Suppressor macrophage treated with lipopolysaccharide for 4 hours (primary cell): ENCODE data around the gene CKS1B.

ENCODE experiments used
- DNase-seq: peaks from one replicate; pipeline ENCODE4 v3.0.0-alpha.2; 2020

The CKS1B gene

DNA sequence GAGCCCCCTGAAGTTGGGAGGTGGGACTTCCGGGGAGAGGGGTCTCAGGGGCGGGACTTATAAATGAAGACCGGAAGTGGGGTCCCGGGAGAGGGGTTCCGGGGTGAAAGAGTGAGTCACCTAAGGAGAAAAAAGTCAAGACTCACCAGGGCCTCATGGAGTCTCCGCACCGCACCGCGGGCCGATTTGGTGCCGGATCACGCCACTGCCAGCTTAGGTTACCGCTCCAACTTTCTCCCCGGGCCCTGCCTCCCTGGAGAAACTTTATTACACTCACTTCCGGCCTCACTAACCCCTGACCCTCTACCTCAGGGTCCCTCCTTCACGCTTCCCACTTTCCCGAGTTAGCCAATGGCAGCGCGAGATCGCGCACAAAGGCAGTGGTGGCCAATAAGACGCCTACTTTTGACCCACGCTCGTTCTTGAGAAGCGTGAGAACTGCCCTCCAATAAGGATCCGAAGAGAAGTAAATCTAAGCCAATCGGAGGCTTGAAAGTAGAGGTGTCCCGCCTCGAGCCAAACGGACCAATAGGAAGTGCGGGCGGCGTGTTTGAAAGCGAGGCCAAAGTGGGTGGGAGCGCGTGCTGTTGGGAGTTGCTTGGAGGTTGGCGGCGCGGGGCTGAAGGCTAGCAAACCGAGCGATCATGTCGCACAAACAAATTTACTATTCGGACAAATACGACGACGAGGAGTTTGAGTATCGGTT is at the start of gene CKS1B:
Gene CKS1B (plus strand): TSS at position 580 of the 706 bp plus-strand sequence. CDS start 65 bp downstream, at position 645.
- peak; percentile 100 for DNase-seq

DNA sequence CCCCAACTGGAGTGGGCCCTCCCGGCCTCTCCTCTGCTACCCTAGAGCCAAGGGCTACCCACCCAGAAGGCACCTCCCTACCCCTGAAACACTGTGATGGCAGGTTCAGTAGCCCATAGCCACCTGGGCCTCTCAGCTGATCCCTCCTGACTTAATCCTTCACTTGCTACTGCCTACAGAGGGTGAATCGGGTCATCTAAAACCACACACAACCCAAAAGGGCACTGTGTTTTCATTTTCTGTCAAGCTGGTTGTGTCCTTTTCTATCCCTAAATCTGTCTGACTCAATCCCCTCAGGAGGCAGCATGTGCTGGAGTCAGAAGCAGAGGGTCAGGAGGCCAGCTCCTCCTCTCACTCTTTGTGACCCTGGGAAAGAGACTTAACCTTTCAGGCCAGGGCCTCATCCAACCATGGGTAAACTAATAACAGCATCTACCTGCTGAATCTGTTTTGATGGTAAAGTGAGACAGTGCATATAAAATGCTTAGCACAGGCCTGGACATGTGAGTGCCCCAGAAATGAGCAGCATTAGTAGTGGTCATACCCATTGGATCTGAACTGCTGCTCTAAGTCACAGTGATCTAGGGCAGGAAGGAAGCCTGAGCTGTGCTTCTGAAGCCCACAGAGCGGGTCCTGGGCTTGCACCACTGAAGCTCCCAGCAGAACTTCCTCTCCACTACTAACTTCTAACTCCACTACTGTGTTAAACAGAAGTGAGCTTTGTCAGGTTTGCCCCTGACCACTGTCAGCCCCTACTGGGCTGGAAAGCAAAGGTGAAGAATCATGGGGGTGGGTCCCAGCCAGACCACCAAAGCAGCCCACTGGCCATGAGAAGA is 48.9 kb upstream of the CKS1B start:
- no peak for DNase-seq

DNA sequence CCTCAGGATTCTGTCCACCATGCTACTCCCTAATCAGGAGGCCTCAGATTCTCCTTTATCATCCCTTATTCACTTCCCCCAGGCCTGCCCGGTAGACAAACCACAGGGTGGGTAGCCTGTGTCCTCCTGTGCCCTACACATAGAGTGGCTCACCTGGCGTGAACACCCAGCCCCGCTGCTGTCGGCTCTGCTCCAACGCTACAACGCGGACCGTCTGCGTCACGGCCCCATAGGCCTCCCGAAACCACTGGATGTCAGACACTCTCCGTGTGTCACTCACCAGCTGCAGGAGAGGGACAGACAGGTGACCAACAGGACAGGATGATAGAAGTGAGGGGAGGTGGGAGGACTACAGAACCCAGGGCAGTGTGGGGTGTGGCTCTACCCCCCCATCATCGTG is 48.3 kb upstream of the CKS1B start:
- no peak for DNase-seq

DNA sequence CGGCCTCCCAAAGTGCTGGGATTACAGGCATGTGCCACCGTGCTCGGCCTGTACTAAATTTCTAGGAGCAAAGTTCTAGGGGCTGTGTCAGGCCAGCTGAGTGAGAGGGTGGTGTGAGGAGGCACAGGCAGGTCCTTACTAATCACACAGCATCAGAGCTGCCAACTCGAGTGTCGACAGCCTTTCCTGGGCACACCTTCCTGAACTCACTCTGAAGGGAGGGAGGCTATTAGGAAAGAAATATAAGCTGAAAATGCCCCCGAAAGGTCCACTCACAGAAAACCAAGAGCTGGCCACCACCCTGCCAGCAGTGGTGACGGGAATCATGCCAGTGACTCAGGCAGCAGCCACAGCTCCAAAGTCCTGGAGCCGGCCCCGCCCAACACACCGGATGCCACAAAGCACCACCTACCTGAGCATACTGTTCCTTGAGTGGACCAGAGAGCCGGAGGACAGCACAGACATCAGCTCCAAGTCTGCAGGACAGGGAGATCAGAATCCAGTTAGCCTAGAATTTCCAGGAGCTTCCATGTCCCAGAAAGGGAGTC is 42.5 kb upstream of the CKS1B start:
- no peak for DNase-seq

DNA sequence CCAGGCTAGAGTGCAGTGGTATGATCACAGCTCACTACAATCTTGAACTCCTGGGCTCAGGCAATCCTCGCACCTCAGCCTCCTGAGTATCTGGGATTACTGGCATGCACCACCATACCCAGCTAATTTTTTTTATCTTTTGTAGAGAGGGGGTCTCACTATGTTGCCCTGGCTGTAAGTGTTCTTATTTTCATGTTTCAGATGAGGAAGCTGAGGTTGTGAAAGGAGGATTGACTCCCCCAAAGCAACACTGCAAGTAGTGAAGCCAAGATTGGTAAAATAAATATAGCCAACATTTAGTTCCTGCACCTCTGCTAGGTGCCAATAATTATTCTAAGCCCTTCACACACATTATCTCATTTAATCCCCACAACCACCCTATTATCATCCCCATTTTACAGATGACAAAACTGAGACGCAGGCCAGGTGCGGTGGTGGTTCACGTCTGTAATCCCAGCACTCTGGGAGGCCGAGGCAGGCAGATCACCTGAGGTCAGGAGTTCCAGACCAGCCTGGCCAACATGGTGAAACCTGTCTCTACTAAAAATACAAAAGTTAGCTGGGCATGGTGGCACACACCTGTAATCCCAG is 40.0 kb upstream of the CKS1B start:
- DNase-seq = no peak

DNA sequence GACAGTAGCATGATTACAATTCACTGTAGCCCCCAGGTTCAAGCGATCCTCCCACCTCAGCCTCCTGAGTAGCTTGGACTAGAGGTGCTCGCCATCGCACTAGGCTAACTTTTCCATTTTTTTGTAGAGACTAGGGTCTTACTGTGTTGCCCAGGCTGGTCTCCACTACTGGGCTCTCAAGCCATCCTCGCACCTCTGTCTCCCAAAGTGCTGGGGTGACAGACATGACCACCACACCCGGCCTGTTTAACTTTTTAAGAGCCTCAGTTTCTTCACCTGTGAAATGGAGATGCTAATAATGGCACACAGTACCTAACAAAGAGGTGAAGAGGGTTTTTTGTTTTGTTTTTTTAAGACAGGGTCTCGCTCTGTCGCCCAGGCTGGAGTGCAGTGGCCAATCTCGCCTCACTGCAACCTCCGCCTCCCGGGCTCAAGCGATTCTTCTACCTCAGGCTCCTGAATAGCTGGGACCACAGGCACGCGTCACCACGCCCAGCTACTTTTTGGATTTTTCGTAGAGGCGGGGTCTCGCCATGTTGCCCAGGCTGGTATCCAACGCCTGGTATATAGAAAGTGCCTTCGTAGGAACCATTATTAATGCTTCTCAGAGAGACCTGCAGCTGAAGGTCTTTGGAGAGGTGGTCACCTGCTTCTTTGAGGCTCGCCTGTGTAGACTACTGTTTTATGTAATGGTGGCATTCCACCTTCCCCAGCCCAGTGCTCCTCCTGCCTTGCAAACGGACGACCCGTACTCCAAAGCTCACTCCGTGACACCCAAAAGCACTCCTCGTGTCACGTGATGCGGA is 38.5 kb upstream of the CKS1B start:
- DNase-seq = no peak

DNA sequence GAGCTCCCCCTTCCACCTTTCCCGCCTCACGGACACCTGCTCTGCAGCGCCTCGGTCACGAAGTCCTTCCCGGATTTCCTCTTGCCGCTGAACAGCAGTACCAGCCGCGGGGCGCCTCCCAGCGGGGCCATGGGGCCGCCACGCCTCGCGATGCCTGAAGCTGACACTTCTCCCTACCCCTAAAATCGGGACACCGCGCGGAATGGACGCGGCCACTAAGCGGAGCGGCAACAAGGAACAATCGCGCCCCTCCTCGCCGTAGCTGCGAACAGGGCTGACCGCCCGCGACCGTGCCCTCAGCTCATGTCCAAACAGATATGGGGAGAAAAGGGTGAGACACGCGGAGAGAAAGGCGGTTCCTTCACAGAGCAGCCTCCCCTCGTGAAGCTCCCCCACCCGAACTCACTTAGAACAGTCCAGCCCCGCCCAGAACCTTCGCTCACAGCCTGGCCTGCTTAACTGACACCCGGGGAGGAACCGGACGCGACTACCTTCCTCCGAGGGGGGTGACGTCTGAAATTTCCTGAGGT is 37.9 kb upstream of the CKS1B start, which contains the start of gene PMVK:
Gene PMVK (minus strand): TSS at position 165 of the 530 bp plus-strand sequence. CDS start 34 bp downstream, at position 131.
- DNase-seq = peak; percentile 96

DNA sequence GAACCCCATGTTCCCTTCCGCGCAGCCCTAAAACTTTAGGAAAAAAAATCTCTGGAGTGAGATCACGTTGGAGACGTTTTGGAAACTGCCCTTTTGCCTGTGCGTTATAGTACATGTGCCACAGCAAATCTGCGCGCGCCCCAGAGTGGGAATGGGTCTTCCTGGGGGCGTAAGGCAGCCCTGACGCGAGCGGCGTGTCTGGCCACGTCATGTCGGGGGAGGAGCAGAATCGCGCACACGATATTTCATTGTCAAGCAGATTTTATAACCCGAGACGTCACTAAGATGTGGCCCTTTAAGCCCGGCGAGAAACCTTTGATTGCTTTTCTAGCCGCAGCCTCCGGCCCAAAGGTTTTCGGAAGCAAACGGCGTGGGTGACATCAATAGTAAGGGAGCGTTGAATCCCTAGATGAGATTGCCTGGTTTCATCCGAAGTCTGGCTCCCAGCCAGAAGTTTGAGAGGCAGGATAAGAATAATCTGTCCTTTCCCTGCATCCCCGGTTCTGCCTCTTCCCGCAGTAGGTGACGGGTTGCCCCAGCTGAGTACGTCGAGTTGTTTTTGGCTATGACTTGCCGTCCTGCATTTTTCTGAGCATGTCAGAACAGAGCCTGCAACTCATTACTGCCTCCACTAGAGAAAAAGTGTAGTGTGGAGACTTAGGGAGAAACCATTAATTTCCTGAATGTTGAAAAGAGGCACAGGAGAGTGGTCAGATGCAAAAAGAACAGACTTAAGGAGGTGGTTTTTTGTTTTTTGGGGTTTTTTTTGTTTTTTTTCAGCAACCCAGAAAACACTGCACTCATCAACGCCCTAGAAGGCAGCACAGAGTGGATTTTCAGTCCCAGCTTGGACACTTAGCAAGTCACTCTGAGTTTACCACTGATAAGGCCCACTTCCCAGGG is 37.1 kb upstream of the CKS1B start:
- DNase-seq = peak; percentile 92

DNA sequence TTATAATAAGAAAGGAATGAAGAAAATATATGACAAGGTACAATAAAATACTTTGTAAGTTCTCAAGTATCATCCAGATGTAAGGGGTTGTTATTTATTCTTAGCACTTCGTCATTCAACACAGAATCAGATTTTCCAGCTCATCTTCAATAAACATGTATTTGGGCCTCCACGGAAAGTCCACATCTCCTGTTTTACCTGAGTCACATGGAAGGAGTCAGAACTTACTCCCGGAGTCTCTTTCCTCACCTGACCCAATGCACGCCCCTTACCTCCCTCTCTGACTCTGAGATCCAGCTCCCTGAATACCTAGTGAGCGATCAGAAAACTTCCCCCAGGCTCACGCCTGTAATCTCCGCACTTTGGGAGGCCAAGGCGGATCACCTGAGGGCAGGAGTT is 36.5 kb upstream of the CKS1B start:
- no peak for DNase-seq

DNA sequence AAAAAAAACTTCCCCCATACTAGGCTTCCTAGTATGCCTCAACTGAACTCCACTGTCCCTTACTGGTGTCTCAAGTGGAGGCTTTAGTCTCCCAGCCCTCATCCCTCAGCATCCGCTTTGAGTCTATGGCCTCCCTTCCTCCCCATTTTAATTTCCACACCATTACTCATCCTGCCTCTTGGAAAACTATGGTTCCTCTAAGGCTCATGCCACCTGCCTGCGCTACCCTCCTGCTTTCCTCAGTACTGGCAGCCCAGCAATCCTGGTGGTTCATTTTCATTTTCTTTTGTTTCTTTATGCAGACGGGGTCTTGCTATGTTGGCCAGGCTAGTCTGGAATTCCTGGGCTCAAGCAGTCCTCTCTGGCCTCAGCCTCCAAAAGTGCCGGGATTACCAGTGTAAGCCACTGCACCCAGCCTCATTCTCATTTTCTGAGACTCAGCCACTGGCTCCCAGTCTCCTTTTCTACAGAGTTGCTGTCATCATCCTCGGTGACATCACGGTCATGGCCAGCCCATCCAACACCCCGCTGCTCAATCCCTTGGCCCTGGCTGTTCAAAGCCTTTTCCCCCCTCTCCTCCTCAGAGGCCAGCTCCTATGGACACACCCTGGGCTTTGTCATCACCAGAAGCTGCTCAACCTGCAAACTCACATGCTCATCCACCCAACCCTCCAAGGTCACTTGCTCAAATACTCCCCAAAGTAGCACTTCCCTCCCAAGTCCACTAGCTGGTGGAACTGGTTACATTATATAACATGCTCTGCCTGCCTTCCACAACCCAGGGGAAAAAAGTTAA is 35.7 kb upstream of the CKS1B start:
- DNase-seq = no peak

DNA sequence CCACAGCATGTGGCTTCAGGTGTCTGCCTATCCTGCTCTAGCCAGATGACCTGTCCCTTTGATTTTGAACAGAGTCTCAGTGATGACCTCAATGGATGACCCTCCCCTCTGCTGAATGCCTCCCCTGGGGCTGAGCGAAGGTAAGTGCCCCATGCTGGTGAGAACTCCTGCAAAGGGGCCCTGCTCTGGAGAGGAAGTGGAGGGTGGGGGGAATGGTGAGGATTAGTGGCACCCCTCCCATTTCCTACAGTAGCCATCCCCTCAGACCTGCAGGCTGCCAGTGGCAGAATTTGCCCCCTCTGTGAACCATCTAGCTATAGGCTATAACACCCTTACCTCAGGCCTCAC is 34.3 kb upstream of the CKS1B start:
- no peak for DNase-seq

DNA sequence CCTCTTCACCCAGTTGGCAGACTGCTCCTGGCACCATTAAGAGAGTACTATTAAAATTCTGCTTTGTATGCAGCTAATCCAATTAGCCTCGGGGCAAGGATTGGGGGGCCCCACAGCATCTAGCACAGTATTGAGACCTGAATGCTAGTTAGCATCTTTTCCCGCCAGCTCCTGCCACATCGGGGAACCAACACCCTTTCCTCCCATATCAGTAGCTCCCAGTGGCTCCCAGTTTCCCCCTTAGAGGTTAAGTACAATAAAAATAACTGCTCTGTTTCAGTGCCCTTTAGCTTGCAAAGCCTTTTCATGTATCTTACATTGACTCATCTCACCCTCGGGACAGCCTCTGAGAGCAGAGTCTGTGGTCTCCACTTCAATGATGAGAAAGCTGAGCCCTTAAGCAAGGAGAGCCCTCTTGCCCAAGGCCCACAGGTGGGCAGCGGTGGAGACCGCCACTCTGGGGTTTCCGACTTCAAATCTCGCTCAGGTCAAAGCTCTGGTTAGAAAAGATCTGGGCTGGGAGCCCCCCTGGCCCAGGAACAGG is 33.8 kb upstream of the CKS1B start:
- DNase-seq = no peak

DNA sequence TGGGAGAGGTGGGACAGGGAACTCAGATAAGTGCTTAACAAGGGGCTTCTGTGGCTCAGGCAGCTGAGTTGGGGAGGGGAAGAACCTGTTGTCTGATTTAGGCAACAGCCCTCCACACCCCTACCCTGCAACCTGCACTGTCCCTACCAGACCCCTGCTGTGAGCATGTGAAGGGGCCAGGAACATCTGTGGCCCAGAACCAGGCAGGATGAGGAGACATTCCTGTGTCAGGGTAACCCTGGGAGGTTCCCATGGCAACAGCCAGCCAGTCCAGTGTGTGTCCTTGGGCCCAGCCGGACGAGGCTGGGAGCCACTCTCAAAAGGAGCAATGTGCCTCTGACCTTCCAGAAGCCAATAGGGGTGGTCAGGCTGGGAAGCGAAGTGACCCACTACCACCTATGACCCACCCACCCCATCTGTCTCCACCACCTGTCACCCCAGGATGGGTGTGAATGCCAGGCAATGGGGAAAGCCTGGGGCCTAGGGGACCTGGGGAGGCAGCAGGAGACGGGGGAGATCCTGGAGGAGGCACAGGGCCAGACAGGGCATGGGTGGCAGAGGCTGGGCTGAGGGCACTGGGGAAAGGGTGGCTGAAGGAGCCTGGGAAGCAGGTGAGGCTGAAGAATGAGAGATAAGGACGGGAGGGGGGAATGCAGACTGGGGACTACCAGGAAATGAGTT is 33.0 kb upstream of the CKS1B start:
- no peak for DNase-seq

DNA sequence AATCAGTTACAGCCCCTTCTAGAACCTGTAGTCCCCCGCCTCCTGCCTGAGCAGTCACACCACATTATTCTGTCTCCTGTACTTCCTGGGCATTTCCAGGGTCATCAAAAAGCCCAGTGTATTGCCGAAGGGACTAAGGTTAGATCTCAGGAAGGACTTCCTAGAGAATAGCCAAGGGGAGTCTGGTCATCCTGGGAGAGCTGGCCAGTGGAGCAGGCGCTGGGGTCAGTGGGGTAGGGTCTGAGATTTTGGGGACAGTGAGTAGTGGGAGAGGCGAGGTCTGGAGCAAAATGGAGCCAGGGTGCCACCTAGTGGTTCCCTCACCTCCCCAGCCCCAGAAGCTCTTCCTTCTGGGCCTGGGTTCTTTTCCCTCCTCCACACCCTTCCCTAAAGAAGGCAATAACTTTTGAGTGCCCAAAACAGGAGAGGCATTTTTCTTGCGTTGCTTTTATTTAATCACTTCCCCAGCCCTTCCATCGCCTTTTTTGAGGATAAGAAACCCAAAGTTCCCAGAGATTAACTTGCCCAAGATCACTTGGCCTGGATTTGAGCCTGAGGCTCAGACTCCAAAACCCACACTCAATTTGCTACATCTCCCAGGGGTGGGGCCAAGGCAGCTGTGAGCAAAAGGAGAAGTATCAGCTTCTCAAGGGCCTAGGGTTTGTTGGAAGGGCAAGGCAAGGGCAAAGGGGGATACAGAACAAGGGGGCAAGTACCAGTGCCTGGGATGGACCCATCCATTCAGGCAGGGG is 30.7 kb upstream of the CKS1B start:
- DNase-seq = peak; percentile 49

DNA sequence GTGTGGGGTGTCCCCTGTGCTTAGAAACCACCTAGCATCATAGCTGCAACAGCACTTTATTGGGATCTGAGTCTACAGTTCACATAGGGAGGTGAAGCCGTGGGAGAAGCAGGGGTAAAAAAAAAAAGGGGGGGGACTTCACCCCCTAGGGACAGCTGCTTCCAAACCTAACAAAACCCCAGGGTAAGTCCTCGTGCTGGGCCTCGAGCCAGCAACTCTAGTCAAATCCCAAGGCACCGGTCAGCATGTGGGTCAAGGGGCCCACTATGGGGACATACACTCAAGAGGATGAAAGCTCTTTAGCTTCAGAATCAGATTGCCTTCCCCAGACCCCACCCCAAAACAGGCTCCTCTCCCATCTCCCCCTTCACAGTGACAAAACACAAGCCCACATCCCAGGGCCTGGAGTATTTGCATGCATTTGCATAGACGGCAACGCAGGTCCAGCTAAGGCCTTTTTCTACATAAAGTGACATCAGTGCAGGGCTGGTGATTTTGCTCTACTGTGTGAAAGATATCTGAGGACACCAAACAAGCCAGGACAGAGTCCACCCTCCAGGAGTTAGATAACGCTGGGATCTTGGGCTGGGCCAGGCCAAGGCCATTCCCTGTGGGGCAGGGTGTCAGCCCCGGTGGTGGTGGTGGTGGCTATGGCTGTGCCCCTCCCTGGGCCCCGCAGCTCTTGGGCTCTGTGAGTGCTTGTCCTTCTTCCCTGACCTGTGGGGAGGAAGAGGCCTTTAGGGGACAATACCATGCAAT is 29.9 kb upstream of the CKS1B start:
- no peak for DNase-seq

DNA sequence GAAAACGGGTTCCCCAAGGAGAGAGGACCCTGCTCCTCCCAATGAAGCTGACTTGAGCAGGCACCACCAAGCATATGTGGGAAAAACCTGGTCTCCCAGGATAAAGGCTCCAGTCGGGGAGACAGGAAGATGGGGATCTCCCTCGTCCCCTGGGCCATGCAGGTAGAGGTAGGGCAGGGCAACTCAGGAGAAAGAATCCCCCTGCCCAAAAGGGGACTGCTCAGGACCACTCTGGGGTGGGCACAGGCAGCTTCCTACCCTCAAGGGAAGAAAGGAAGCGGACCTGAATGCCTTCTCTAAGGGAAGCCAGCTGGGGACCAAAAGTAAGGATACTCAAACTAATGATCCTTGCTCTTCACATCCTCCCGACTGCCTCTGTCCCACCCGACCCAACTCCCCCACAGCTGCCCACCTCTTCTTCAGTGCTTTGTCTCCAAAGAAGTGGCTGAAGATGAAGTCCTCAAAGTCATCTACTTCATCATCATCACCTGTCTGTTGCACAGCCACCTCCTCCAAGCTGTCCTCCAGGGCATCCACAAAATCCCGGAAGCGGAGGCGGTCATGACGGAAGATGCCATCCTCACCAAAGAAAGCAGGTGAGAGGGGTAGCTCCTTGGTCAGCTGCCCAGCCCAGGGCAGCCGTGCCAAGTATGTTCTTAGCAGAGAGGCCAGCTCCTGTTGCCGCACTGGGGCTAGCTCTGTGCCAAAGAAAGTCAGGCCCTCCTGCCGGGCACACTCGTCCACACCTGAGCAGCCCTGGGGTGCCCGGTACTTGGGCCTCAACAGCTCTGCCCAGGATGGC is 29.1 kb upstream of the CKS1B start:
- no peak for DNase-seq
